Lower leg skin (tissue), 4 donors: ENCODE measurements around the gene SPACA5B. TPM values are rescaled to one million over a fixed set of nuclear protein-coding genes. Genes with fewer than 3 reads are reported as not detected.
"Not testable (repeated sequence)": the region's sequence is repeated elsewhere in the genome, so short reads cannot be mapped to it uniquely, and the experiment has no call there.

Experiments used
- DNase-seq, 2 donors: peaks; one replicate each; pipeline ENCODE4 v3.0.0-alpha.2; 2019; ENCODE audit warnings: low spot score in 2 of 2
- H3K4me3 ChIP-seq: fragments of 200-600 bp; sonication (generic); 2 replicates; pipeline ENCODE4 v1.5.1; 2017; ENCODE audit warnings: mild to moderate bottlenecking, low read depth; ENCODE audit not compliant: poor library complexity, severe bottlenecking
- CTCF ChIP-seq, 3 donors: fragments of 450-650 bp; IDR thresholded peaks; one replicate each; pipeline ENCODE4 v1.5.1; 2016; ENCODE audit warnings: antibody characterized with exemption in 3 of 3, mild to moderate bottlenecking in 3 of 3, moderate library complexity in 2 of 3
- POLR2A ChIP-seq, 2 donors: fragments of 450-650 bp; IDR thresholded peaks; one replicate each; pipeline ENCODE4 v1.6.1; 2016 to 2017; ENCODE audit warnings: antibody characterized with exemption in 2 of 2, mild to moderate bottlenecking in 1 of 2, moderate library complexity in 1 of 2
- WGBS, 2 donors: methylation state at CpG; one replicate each; pipeline ENCODE4 v1.1.5; 2018; 5-methylcytosine and 5-hydroxymethylcytosine counted together
- intact Hi-C: fragments of 100-400 bp; cut with DNase I; formaldehyde crosslinking; loops from one replicate; pipeline ENCODE4 v1.15.0; 2023; ENCODE audit warnings: low total_unique reads
- total RNA-seq, 4 donors: library from RNA; depleted of rRNA; stranded (reverse); fragments of >200 nt; gene quantifications; one replicate each; pipeline ENCODE4 v1.1.0, GENCODE V29; 2016

Gene SPACA5B
- not detected for total RNA-seq

GRCh38 chrX:48130326-48130725, at the start of gene SPACA5B:
Gene SPACA5B (plus strand): TSS chrX:48130626. CDS start chrX:48130688, 62 bp downstream.
- intact Hi-C loops, H3K4me3 ChIP-seq, DNase-seq: not testable (repeated sequence)
- no CpG with 5 or more reads among the region's 4 CpGs for WGBS, 2 donors

- H3K4me3 ChIP-seq, result no peak overlapping the region
- TF ChIP-seq CTCF (IDR thresholded peaks at IDR 0.05) (no peak), POLR2A (IDR thresholded peaks at IDR 0.05) (no peak)
- peak in 1 of 2 donors; percentile 22 for DNase-seq
- 6 to 13% methylated on average over 9 of the region's 9 CpGs for WGBS, 2 donors
- intact Hi-C loops, result no loop called here
Measured at GRCh38 chrX:48083212-48083611, 47.2 kb upstream of the SPACA5B start.

DNA sequence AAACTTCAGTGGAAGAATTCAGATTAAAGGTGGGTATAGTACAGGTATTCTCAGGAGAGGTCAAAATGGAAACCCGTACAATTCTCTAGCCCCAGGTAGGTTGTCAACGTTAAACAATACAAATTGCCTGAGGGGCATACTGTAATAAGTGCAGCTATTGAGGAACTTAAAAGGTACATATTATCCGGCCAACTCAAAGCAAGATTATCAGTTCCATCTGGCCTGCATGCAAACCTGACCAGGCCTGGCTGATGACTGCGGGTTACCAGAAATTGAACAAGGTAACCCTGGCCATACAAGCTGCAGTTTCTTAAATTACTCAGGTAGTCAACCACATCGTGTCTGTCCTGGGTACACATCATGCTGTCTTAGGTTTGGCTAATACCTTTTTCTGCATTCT, 46.7 kb upstream of the SPACA5B start:
- intact Hi-C loops, result no loop called here

GRCh38 chrX:48086082-48086481, 44.3 kb upstream of the SPACA5B start:
- H3K4me3 ChIP-seq, result no peak overlapping the region
- no peak for DNase-seq
- intact Hi-C loops, result no loop called here
- TF ChIP-seq POLR2A (IDR thresholded peaks at IDR 0.05), result no peak
- no peak for TF ChIP-seq CTCF (IDR thresholded peaks at IDR 0.05)

More for the DNA sequence above, 46.7 kb upstream of the SPACA5B start:
- DNase-seq, result no peak
- TF ChIP-seq CTCF (IDR thresholded peaks at IDR 0.05), result no peak
- no peak for TF ChIP-seq POLR2A (IDR thresholded peaks at IDR 0.05)
- no peak overlapping the region for H3K4me3 ChIP-seq
- WGBS, 2 donors, result 70 to 71% methylated on average over 4 to 5 of the region's 5 CpGs

DNA sequence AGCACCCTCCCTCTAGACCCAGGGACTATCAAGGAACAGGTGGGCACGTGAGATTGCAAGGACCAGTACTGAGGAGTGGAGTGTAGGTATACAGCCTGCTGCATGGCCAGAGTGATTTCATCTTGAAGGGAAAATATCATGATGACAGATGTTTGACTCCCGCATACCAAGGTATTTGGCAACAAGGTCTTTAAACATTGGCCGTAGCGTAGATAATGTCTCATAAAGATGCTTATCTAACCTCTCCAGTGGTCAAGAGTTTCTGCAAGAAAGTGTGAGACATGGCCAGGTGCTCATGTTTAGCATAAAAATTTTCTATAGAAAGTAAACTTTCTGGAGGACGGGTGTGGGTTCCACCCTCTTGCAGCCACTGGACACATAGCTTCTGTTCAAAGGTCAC, 40.3 kb upstream of the SPACA5B start:
- intact Hi-C loops, result no loop called here
- WGBS, 2 donors, result 84 to 91% methylated on average over 5 of the region's 5 CpGs
- no peak for DNase-seq
- TF ChIP-seq CTCF (IDR thresholded peaks at IDR 0.05) (no peak), POLR2A (IDR thresholded peaks at IDR 0.05) (no peak)
- no peak overlapping the region for H3K4me3 ChIP-seq

DNA sequence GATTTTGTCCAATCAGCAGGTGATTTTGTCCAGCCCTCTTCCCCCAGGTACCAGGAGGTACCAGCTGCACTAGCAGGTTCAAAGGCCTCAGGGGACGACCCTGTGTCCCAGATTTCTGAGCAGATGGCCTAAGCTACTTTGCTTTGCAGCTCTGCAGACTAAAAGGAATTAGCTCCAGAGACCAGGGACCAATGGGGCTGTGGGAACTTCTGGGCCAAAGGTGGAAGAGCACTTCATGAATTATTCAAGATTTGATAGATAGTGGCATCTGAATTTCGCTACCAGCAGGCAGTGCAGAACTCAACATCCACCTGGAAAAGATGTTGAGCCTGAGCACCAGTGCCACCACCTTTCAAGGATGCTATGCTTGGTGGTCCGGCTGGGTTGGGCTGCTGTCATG, 37.9 kb upstream of the SPACA5B start:
- 50 to 71% methylated on average over 1 to 3 of the region's 3 CpGs for WGBS, 2 donors
- H3K4me3 ChIP-seq, intact Hi-C loops, DNase-seq: not testable (repeated sequence)

DNA sequence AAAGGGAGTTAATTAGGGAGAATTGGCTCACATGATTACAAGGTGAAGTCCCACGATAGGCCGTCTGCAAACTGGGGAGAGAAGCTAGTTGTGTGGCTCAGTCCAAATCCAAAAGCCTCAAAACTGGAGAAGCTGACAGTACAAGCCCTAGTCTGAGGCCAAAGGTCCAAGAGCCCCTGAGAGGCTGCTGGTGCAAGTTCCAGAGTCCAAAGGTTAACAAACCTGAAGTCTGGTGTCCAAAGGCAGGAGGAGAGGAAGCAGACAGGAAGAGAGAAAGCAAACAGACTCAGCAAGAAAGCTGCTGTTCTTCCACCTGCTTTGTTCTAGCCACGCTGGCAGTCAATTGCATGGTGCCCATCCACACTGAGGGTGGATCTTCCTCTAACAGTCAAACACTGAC, 29.0 kb upstream of the SPACA5B start:
- 80 to 87% methylated on average over 3 of the region's 3 CpGs for WGBS, 2 donors
- TF ChIP-seq POLR2A (IDR thresholded peaks at IDR 0.05) (no peak), CTCF (IDR thresholded peaks at IDR 0.05) (no peak)
- no peak for DNase-seq
- H3K4me3 ChIP-seq, result no peak overlapping the region
- intact Hi-C loops, result no loop called here
